Ishikawa (cell line): ENCODE data around the gene NEDD4L.

ENCODE experiments used
- CEBPB ChIP-seq: IDR thresholded peaks from 2 replicates; pipeline ENCODE4 v1.6.1; 2012
- CREB1 ChIP-seq: IDR thresholded peaks from 2 replicates; pipeline ENCODE4 v1.6.1; 2012; ENCODE audit warnings: low read depth
- EGR1 ChIP-seq: IDR thresholded peaks from 2 replicates; pipeline ENCODE4 v1.6.1; 2012
- EP300 ChIP-seq: IDR thresholded peaks from 2 replicates; pipeline ENCODE4 v1.6.1; 2012; ENCODE audit warnings: borderline replicate concordance
- FOXM1 ChIP-seq: IDR thresholded peaks from 2 replicates; pipeline ENCODE4 v1.6.1; 2012; ENCODE audit warnings: low read depth, borderline replicate concordance
- NFIC ChIP-seq: IDR thresholded peaks from 2 replicates; pipeline ENCODE4 v1.6.1; 2012
- RAD21 ChIP-seq: IDR thresholded peaks from 2 replicates; pipeline ENCODE4 v1.6.1; 2012; ENCODE audit warnings: low read depth
- TAF1 ChIP-seq: IDR thresholded peaks from 2 replicates; pipeline ENCODE4 v1.6.1; 2012; ENCODE audit warnings: low read depth, mild to moderate bottlenecking
- TCF12 ChIP-seq: IDR thresholded peaks from 2 replicates; pipeline ENCODE4 v1.6.1; 2012; ENCODE audit warnings: low read depth
- TEAD4 ChIP-seq: IDR thresholded peaks from 2 replicates; pipeline ENCODE4 v1.6.1; 2012
- YY1 ChIP-seq: IDR thresholded peaks from 2 replicates; pipeline ENCODE4 v1.6.1; 2012; ENCODE audit warnings: low read depth
- ZBTB7A ChIP-seq: IDR thresholded peaks from 2 replicates; pipeline ENCODE4 v1.6.1; 2012; ENCODE audit warnings: low read depth
- TF ChIP-seq, protein P1 (sequence below): IDR thresholded peaks from 2 replicates; pipeline ENCODE4 v1.6.1; 2012
- TF ChIP-seq, protein P2 (sequence below): IDR thresholded peaks from 2 replicates; pipeline ENCODE4 v1.6.1; 2012; ENCODE audit warnings: low read depth, mild to moderate bottlenecking
- TF ChIP-seq, protein P3 (sequence below): IDR thresholded peaks from 2 replicates; pipeline ENCODE4 v1.6.1; 2012

Gene NEDD4L

GRCh38 chr18:58180172-58180571 lies 136.1 kb downstream of the NEDD4L start:
- TF ChIP-seq EGR1 (no peak), RAD21 (no peak), TEAD4 (no peak), NFIC (no peak), CEBPB (no peak), FOXM1 (no peak), ZBTB7A (no peak), CREB1 (no peak), TAF1 (no peak), YY1 (no peak)
- TF ChIP-seq, protein P1, sequence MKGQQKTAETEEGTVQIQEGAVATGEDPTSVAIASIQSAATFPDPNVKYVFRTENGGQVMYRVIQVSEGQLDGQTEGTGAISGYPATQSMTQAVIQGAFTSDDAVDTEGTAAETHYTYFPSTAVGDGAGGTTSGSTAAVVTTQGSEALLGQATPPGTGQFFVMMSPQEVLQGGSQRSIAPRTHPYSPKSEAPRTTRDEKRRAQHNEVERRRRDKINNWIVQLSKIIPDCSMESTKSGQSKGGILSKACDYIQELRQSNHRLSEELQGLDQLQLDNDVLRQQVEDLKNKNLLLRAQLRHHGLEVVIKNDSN = no peak
- TF ChIP-seq, protein P2, sequence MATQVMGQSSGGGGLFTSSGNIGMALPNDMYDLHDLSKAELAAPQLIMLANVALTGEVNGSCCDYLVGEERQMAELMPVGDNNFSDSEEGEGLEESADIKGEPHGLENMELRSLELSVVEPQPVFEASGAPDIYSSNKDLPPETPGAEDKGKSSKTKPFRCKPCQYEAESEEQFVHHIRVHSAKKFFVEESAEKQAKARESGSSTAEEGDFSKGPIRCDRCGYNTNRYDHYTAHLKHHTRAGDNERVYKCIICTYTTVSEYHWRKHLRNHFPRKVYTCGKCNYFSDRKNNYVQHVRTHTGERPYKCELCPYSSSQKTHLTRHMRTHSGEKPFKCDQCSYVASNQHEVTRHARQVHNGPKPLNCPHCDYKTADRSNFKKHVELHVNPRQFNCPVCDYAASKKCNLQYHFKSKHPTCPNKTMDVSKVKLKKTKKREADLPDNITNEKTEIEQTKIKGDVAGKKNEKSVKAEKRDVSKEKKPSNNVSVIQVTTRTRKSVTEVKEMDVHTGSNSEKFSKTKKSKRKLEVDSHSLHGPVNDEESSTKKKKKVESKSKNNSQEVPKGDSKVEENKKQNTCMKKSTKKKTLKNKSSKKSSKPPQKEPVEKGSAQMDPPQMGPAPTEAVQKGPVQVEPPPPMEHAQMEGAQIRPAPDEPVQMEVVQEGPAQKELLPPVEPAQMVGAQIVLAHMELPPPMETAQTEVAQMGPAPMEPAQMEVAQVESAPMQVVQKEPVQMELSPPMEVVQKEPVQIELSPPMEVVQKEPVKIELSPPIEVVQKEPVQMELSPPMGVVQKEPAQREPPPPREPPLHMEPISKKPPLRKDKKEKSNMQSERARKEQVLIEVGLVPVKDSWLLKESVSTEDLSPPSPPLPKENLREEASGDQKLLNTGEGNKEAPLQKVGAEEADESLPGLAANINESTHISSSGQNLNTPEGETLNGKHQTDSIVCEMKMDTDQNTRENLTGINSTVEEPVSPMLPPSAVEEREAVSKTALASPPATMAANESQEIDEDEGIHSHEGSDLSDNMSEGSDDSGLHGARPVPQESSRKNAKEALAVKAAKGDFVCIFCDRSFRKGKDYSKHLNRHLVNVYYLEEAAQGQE = no peak

DNA sequence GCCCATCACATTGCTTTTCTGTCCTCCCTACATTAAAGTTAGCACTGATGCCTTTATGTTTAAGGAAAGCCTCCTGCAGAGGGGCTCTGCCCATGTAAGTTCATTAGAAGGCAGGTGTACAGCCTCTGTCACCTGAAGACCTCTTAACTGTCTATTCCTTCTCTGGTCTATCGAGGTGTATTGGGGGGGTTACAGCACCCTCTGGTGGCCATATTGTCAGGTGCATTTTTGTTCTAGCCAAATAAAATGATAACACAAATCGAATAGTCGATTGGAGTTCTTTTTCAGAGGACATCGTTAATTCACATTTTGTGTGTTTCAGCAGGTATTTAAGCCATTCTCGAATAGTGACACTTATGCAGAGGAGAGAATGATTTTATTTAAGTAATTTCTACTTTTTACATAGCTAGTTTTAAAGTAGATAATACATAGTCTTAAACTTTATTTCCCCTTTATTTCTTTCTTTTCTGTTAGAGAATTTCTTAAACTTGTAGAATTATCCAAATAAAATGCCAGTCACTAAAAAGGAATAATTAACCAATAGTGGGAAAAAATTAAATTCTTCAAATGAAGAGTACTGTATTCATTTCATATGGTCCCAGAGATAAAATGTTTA lies 136.8 kb downstream of the NEDD4L start:
- TF ChIP-seq TEAD4 (no peak), RAD21 (peak; percentile 70)

DNA sequence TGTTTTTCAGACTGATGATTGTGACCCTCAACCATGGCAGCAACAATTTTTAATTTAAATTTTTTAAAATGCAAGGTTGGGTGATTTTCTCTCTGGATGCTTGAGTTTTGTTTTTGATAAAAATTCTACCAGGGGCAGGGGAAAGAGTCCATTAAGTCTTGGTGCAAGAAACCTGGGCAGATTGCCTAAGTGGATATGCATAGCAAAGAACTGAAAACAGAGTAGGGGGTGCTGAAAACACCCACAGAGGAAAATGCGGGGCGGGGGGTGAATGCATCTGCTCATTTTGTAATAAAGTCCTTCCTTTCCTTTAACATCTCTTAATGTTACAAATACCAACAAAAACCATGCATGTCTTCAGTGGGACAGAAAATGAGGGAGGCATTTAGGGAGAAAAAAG lies 138.0 kb downstream of the NEDD4L start:
- TF ChIP-seq TAF1 = no peak
- TF ChIP-seq, protein P3, sequence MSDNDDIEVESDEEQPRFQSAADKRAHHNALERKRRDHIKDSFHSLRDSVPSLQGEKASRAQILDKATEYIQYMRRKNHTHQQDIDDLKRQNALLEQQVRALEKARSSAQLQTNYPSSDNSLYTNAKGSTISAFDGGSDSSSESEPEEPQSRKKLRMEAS = no peak
- TF ChIP-seq TCF12 = no peak
- TF ChIP-seq NFIC = no peak

- TF ChIP-seq, protein P3 = no peak
- TF ChIP-seq ZBTB7A (no peak), CEBPB (no peak), YY1 (no peak), EP300 (no peak), TEAD4 (no peak), CREB1 (no peak), RAD21 (no peak), TAF1 (no peak), NFIC (no peak), TCF12 (no peak), FOXM1 (no peak), EGR1 (no peak)
- TF ChIP-seq, protein P2 = no peak
- TF ChIP-seq, protein P1 = no peak
Measured at GRCh38 chr18:58183226-58183625, 139.2 kb downstream of the NEDD4L start.

DNA sequence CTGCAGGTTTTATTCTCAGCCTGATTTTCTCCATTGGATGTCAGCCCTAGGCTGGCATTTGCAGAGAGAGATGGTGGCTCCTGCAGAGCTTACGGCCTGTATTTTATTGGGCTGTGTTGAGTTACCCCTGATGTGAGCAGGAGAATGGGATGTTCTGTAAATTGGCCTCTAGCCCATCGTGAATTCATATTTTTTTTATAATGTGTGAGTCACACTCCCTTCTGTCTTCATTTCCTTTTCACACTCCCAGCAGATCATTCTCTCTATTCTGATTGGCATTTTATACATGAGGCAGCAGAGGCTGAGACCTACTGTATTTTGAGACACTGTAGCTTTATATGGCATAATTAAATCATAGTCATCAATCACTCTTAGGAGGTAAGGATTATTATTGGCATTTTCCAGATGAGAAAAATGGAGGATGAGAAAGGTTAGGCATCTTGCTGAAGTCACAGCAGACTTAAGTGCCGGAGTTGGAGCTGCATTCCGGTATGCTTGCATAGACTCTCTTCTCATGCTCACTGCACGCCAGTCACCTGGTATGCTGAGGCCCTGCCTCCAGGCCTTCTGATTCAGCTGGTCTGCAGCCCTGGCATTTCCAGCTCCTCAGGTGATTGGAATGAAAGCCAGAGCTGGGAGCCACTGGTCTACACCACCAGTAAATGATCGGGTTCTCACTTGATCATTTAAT lies 142.4 kb downstream of the NEDD4L start:
- TF ChIP-seq, protein P1 = peak; percentile 64
- TF ChIP-seq TCF12 (peak; percentile 56; the same call in 1 of the 2 replicates), CEBPB (no peak), TEAD4 (peak; percentile 82)
- TF ChIP-seq, protein P2 = no peak
- TF ChIP-seq, protein P3 = peak; percentile 15; the same call in 1 of the 2 replicates
